GM13977 (cell line): ENCODE results near the gene MT1HL1.

ENCODE experiments used
- DNase-seq: peaks from one replicate; pipeline ENCODE4 v3.0.0; 2012; ENCODE audit warnings: low spot score
- in situ Hi-C: fragments of 300-500 bp; cut with MboI; formaldehyde crosslinking; loops from one replicate; pipeline ENCODE4 v1.12.0; 2022; ENCODE audit warnings: low sequenced_read_pairs, low pct_unique_long_range_greater_than_20kb, mixed read lengths, inconsistent platforms; ENCODE audit not compliant: unreplicated experiment
- TF ChIP-seq, protein P1 (sequence below): IDR thresholded peaks from 2 replicates; pipeline ENCODE4 v1.5.1; 2012; ENCODE audit warnings: mild to moderate bottlenecking, control low read depth; ENCODE audit not compliant: insufficient read depth; ENCODE audit errors: extremely low read depth, missing control alignments

Gene MT1HL1

DNA sequence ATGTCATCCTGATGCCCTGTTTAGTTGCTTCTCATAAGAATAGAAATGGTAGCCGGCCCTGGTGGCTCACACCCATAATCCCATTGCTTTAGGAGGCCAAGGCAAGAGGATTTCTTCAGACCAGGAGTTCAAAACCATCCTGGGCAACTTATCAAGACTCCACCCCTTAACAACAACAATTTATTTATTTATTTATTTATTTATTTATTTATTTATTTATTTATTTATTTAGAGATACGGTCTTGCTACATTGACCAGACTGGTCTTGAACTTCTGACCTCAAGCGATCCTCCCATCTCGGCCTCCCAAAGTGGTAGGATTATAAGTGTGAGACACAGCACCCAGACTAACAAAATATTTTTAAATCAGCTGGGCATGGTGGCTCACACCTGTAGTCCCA, 4.0 kb downstream of the MT1HL1 start:
- in situ Hi-C loops, result no loop called here
- TF ChIP-seq, protein P1, sequence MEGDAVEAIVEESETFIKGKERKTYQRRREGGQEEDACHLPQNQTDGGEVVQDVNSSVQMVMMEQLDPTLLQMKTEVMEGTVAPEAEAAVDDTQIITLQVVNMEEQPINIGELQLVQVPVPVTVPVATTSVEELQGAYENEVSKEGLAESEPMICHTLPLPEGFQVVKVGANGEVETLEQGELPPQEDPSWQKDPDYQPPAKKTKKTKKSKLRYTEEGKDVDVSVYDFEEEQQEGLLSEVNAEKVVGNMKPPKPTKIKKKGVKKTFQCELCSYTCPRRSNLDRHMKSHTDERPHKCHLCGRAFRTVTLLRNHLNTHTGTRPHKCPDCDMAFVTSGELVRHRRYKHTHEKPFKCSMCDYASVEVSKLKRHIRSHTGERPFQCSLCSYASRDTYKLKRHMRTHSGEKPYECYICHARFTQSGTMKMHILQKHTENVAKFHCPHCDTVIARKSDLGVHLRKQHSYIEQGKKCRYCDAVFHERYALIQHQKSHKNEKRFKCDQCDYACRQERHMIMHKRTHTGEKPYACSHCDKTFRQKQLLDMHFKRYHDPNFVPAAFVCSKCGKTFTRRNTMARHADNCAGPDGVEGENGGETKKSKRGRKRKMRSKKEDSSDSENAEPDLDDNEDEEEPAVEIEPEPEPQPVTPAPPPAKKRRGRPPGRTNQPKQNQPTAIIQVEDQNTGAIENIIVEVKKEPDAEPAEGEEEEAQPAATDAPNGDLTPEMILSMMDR, result no peak
- DNase-seq, result no peak

DNA sequence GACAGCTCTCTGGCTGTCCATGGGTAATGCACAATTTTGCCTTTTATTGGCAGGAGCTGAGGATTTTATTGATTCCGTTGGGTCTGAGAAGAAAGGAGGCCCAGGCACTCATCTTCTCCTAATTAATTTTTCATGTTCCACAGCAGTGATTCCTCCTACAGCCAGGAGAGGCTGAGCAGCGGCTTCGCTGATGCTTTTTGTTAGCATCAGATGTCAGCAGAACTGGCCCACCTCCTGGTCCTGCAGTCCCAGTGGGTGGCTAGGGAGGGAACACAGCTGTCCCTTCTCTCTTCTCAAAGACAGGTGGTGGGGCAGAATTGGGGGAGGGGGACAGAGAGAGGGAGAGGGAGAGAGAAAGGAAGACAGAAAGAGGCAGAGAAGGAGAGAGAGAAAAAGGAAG, 5.7 kb downstream of the MT1HL1 start:
- TF ChIP-seq, protein P1, result no peak
- no peak for DNase-seq
- in situ Hi-C loops, result no loop called here

DNA sequence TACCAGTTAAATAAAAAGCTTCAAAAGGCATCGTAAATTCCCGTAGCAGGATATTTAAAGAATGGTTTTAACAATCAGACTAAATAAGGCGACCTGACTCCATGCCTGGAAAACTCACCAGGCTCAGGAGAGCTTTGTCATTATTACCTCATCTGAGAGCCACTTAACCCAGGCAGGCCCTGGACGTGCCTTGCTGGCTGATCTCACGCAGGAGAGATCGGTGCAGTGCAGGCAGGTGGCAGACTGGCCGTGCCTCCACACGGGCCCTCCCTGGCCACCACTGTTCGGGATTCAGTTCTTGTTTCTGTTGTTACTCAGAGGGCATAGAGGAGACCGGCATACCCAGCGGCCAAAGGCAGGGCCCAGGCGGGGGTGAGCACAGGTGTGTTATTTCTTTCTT, 6.4 kb downstream of the MT1HL1 start:
- in situ Hi-C loops, result no loop called here
- no peak for DNase-seq
- TF ChIP-seq, protein P1, result no peak

DNA sequence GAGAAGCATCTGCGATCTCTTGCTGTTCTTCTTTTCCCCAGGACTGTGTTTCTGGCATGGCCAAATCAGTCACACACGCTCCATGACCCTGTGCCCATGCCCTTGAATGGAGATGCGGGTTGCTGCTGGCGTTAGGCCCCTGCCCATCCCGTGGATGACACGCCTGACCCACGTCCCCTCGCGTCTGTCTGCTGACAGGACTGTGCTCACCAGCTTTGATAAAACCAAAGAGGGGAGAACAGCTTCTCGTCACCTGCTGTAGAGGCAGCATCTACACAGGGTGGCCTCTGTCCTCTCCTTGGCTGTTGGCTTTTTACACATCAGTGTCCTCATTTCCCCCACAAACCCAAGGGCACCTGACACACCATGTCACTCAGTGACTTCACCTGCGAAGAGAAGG, 6.9 kb downstream of the MT1HL1 start:
- TF ChIP-seq, protein P1, result no peak
- in situ Hi-C loops, result no loop called here
- DNase-seq, result no peak

DNA sequence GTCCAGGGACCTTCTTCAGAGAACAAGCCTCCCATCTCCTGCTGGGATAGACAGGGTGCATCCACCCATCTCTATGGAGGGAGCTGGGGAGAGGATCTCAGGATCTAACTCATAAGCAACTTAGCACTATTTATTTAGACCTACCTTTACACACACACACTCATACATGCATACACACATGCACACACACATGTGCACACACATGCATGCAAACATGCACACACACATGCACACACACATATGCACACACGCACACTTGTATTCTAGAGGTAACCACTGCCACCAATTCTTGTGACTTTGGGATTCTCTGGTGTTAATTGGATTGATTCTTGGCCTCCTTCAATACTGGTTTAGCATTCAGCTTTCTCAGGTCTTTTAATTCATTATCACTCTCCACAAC, 9.8 kb downstream of the MT1HL1 start:
- no peak for DNase-seq
- TF ChIP-seq, protein P1, result no peak
- in situ Hi-C loops, result no loop called here

DNA sequence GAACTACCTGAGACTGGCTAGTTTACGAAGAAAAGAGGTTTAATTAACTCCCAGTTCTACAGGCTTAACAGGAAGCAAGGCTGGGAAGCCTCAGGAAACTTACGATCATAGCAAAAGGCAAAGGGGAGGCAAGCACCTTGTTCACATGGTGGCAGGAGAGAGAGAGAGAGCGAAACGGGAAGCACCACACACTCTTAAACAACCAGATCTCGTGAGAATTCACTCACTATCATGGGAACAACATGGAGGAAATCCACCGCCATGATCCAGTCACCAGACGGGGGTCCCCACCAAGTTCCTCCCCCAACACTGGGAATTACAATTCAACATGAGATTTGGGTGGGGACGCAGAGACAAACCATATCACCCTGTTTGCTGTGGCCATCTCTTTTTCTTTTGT, 11.8 kb downstream of the MT1HL1 start:
- in situ Hi-C loops, result no loop called here
- no peak for DNase-seq
- TF ChIP-seq, protein P1, result no peak

DNA sequence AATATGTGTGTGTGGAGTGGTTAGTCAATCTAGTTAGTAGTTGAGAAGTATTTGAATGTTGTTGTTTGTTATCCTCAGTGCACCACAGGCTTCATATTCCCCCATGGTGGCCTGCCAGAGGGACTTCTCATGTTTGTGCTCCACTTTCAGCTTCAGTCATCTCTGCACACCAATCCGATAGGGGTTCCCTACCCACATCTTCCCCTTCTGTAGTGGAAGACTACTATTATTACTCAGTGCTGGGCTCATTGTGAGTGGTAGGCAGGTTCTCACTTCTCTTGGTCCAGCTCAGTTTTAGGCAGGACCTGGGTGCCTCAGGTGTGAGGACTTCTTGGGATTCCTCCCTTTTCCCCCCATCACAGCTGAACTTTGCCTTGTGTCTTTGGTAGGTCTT, 14.2 kb downstream of the MT1HL1 start:
- in situ Hi-C loops, result no loop called here
- DNase-seq, result no peak
- TF ChIP-seq, protein P1, result no peak
